ENCODE data around the gene MBD3.
"Not testable (repeated sequence)": the region's sequence is repeated elsewhere in the genome, so short reads cannot be mapped to it uniquely, and the experiment has no call there.

MBD3 gene, protein sequence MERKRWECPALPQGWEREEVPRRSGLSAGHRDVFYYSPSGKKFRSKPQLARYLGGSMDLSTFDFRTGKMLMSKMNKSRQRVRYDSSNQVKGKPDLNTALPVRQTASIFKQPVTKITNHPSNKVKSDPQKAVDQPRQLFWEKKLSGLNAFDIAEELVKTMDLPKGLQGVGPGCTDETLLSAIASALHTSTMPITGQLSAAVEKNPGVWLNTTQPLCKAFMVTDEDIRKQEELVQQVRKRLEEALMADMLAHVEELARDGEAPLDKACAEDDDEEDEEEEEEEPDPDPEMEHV

DNA sequence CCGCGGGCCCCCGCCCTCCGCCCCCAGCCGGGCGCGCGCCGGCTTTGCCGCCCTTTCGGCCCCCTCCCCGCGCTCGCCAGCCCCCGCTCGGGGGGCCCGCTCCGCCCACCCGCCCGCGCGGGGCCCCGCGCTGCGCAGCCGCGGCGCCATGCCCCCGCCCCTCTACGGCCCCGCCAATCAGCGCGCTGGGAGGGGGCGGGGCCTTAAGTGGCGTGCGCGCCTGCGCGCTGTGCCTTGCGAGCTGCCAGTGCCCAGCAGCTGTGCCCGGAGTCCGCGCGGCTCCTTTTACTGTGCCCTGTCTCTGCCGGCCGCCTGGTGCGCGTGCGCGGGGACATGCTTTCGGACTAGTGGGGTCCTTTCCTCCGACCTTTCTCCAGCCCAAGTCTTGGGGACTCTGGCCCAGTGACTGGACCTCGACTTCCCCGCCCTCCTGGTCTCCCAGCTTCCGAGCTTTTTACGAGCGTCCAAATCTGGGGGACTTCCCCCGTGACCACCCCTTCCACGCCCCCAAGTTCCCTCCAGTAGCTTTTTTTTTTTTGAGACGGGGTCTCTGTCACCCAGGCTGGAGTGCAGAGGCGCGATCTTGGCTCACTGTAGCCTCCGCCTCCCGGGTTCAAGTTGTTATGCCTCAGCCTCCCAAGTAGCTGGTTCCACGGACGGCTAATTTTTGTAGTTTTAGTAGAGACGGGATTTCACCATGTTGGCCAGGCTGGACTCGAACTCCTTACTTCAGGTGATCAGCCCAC is at the start of gene MBD3:
Gene MBD3, minus strand, starts transcription at position 111 of the 746 bp plus-strand sequence. CDS start 234 bp downstream, outside the sequence.
- DNase-seq (ENCODE audit: low spot score), result peak; percentile 95

DNA sequence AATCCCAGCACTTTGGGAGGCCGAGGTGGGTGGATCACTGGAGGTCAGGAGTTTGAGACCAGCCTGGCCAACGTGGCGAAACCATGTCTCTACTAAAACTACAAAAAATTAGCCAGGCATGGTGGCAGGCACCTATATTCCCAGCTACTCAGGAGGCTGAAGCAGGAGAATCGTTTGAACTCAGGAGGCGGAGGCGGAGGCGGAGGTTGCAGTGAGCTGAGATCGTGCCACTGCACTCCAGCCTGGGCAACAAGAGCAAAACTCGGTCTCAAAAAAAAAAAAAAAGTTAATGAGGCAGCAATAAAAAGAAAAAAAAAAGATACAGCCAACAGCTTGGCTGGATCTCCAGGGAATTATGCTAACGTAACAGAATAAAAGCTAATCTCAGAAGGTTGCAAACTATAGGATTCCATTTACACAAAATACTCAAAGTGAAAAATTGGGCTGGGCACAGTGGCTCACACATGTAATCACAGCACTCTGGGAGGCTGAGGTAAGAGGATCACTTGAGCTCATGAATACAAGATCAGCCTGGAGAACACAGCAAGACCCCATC is 48.3 kb upstream of the MBD3 start:
- DNase-seq (ENCODE audit: low spot score), result not testable (repeated sequence)

DNA sequence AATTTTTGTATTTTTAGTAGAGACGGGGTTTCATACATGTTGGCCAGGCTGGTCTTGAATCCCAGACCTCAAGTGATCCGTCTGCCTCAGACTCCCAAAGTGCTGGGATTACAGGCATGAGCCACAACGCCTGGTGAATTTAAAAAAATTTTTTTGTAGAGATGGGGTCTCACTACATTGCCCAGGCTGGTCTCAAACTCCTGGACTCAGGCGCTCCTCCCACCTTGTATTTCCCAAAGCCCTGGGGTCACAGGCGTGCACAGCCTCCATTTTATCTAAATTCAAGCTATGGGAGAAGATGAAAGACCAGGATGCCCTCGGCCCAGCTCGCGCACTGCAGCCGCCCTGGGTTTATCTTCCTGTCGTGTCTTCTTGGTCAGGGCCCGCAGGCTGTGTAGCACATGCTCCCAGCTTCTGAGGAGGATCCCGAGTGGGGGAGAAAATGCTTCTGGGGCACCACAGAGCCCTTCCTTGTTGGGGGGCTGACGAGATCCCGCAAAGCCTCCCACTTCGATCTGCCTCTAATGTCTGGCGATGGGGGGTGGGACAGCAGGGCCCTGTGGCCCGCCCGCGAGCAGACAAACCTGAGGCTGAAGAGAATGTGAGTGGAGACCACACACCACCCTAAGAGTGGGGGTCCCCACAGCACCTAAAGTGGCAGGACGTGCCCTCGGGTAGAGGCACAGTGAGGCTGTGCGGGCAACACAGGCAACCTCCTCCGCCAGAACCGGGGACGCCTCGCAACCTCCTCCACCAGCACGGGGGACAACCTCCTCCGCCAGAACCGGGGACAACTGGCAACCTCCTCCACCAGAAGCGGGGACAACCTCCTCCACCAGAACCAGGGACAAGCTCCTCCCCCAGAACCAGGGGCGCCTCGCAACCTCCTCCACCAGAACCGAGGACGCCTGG is 43.9 kb upstream of the MBD3 start:
- DNase-seq (ENCODE audit: low spot score), result no peak

DNA sequence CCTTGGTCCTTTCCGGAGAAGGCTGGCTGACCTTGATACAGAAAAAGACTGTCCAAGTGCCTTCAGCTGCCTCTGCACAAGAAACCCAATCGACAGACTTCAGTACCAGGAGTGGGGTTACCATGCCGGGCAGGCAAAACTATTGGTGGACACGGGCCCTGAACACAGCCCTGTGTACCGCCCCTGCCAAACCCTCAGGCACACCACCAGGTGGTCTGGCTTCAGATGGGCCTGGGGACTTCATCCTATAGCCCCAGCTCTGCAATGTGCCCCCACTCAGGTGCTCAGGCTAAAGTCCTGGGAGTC is 42.2 kb upstream of the MBD3 start:
- DNase-seq (ENCODE audit: low spot score), result no peak

DNA sequence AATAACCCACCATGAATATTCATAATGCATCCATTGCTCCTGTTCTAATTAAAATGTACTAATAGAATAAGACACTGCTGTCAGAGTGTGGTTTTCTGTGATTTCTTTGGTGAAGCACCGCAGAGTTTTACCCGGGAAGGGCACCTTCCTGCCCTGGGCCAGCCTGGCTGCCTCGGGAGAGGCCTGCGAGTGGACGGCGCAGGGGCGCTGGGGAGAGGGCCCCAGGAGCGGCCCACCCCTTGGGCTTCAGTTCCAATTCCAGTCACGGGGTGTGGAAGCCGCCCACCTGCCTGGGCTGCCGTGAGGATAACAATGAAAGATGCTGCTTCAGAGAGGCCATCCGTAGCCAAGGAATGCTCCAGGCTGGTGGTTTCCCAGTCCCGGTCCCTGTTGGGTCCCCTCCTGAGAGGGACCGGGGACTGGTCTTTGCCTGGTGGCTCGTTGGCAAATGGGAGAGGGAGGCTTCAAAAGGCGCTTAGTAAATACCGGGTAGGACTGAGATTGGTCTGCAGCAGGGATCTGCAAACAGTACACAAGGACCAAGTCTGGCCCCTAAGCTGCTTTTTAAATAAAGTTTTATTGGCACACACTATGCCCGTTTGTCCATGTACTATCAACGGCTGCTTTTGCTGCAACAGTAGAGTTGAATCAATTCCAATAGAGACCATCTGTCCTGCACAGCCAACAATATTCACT is 41.7 kb upstream of the MBD3 start:
- DNase-seq (ENCODE audit: low spot score), result no peak

DNA sequence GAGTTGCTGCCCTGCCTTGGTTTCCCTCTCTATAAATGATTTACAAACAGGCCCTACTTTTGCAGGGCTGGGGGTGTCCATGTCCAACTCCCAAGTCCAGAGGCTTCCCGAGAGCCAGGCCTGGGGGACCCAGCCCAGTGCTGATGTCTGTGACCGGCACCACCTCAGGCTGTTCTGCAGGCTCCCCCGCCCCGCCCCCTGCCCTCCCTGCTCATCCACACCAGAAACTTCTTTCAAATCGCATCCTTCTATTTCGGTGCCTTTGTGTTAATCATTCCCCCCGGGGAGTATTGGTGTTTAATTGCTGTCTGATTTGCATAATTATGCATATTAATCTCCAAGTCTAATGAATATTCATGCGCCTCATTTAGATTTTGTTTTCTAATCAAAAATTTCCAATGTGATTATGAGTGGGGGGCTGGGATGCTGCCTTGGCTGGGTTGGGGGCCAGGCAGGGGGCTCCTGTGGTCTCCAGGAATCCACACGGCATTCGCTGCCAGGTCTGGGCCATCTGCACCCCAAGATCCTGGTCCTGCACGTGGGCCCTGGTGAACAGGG is 40.7 kb upstream of the MBD3 start:
- no peak for DNase-seq (ENCODE audit: low spot score)

DNA sequence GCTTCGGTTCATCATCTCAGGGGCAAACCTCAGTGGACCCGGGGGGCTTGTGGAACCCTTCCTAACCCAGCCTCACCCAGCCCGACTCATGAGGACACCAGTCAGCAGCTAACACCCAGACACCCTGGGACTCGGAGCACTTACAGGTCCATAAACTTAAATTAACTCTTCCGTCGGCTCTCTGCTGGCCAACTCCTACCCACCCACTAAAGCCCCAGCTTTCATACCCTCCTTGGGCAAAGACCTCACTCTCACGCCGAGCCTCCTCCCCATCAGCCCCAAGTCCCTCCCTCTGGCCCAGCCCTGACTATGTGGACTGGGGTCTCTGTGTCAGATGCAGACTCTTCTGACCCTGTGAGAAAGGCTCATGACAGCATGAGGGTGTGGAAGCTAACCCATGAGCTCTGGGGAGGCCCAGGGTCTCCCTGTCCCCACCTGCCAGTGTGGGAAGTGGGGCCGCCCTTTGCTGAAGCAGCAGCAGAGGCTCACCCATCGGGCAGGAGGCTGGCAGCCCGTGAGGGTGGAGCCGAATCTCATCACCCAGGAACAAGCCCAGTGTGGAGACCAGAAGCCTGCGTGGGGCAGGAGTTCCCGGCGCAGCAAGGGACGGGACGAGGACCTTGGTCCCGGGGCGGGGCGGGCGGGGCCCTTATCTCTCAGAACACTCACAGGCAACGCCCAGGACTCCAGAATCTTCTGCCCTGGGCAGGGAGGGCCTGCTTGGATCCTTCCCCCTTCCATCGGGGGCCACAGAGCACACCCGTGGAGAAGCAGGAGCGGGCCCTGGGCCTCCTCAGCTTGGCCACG is 40.0 kb upstream of the MBD3 start:
- DNase-seq (ENCODE audit: low spot score), result peak; percentile 96

DNA sequence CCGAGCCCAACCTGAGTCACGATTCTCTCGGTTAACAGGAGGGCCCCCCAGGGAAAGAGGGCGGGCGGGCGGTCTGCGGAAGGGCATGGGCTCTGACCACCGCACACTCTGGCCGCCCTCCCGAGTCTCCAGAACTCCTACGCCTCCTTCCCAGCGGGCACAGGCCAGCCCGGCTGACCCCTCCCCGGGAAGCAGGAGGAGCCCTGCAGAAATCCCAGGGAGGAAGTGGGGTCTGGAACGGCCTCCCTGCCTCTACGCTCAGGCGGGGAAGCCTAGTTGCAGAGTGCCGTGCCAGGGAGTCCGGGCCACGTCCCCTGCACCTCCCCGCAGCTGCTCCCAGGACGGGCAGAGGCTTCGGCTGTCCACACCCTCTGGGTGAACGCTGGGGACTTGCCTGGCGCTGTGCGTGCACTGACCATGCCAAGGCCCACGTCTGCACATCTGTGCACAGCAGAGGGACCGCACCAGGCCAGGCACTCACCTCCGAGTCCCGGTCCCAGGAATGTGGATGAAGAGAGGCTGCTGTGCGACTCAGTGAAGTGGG is 39.0 kb upstream of the MBD3 start:
- no peak for DNase-seq (ENCODE audit: low spot score)

DNA sequence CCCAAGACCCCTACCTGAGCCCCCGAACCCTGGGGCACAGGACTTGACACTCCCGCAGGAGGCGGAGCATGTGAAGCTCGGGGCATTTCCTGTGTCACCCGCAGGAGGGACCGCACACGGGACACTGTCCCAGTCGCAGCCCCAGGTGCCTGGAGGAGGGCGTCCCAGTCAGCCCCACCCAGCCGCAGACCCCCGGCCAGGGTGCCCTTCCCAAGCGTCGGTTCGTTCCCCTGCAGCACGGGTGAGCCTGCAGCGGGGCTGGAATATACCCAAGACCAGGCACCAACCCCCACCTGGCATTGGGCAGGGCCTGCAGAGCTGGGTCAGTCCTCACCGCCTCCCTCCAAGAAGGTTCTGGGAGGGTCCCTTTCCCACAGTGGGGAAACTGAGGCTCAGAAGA is 38.1 kb upstream of the MBD3 start:
- DNase-seq (ENCODE audit: low spot score), result no peak

DNA sequence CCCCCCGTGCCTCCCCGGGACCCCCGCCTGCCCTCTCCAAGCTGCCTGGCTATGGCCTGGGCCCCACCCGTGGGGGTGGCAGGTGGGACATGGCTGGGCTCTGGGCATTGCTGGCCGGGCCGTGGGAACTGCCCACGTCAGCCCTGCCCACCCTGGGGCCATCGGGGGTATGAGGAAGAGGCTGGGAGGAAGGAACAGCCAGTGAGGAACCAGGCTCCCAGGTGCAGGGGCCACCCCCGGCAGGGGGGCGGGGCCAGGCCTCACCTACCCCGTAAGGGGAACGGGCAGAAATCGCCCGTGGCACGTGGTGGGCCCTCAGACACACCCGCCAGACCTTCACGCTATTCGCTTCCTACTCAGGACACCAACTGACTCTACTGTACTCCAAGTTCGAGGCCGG is 37.3 kb upstream of the MBD3 start:
- DNase-seq (ENCODE audit: low spot score), result no peak

DNA sequence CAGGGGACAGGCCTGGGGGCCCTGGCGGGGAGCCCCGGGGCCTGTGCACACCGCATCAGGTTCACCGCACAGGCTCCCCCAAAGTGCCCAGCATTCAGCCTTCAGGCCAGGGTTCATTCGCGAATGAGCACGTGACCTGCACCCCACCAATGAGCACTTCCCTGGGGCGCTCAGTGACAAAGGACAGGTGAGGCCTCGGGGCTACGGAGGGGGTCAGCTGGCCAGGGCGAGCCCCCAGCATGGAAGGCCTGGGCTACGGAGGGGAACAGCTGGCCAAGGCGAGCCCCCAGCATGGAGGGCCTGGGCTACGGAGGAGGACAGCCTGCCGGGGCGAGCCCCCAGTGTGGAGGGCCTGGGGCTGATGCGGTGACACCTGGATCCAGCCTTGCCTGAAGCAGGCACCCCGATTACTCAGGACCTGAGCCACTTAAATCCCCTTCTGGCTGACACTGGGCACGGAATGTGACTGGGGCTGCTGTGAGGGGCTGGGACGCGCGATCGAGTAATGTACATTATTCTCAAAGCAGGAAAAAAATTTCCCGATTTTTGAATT is 36.7 kb upstream of the MBD3 start:
- DNase-seq (ENCODE audit: low spot score), result no peak

DNA sequence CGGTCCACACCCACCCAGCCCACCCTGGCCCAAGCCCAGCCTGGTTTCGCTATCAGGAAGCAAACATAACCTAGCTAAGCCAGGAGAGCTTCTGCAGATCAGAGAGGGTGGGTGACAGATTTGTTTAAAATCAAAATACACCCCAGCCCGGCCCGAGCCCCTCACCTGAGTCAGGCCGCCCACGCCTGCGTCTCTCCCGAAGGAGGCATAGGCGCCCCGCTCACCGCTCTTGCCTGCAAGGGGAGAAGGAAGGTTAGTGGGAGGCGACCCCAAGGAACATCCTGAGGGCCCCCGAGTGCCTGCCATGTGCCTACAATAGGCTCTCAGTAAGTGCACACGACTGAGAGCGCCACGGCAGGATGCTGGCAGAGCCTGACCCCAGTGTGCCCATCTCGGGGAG is 34.5 kb upstream of the MBD3 start:
- DNase-seq (ENCODE audit: low spot score), result no peak

DNA sequence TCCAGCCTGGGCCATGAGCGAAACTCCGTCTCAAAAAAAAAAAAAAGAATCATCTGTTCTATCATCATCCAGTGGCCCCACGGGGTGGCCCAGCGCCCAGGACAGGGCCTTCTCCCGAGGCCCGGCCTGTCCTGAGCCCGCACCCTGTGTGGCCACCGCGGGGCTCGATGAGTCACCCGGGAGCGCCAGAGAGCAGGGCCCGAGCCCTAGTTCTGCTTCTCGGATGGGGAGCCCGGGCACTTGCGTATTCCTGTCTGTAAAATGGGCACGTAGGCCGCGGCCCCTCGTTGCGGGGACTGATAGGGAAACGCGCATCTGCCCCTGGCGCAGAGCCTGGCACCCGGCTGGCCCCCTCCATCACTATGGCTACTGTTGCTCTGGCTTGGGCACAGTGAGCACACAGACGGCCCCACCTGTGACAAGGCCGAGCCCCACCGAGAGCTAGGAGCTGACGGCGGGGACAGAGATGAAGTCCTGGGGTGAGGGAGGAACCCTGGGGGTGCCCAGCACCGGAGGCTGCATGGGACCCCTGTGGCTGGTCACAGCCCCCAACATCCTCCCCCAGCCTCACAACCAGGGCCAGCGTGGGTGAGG is 33.8 kb upstream of the MBD3 start:
- no peak for DNase-seq (ENCODE audit: low spot score)

DNA sequence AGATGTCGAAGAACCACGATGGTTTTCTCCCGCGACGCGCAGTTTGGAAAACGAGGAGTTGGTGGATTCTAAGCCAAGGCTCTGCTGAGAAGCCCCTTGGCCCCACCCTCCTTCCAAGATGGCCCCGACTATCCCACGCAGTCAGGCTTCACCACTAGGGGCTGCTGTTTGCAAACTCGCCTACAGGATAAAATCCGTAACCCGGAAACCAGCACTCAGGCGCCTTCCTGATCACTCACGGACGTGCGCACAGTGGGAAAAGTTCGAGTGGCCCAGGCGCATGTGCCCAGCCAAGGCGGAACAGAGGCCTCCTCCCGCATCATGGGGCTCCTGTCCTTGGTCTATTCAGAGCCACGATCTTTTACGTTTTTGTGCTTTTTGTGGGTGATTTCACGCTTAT is 31.8 kb upstream of the MBD3 start:
- peak; percentile 78 for DNase-seq (ENCODE audit: low spot score)

DNA sequence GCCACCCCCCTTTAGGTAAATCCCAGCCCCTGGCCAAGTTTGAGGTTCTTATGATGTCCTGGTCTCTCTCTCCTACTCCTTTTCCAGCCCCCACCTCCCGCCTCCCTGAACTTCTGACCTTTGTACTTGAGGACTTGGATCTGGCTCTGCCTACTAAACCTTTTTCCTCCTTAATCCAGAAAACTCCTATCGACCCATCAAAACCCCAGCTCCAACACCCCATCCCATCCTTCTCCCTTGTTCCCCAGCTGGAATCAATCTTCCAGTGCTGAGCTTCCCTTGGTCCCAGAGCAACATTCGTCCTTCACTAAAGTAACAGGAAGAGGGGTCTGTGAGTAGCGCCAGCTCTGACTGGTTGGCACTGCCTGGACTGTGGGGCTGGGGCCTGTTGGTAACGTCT is 29.9 kb upstream of the MBD3 start:
- DNase-seq (ENCODE audit: low spot score), result no peak

DNA sequence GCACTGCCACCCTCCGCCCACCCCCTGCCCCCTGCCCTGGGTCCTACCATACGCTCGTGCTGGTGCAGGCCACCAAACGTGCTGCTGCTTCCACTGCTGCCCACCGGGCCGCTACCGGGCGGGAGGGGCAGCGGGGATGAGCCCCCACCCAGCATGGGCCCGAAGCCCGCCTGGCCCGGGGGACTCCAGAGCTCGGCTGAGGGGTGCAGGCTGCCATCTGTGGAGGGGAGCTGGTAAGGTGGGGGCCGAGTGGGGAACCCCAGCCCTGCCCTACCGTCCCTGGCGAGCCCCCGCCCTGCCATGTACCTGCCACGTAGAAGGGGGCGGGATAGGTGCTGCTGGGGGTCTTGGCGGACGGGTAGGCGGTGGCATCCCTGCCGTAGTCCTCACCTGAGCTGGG is 29.3 kb upstream of the MBD3 start:
- DNase-seq (ENCODE audit: low spot score), result no peak

DNA sequence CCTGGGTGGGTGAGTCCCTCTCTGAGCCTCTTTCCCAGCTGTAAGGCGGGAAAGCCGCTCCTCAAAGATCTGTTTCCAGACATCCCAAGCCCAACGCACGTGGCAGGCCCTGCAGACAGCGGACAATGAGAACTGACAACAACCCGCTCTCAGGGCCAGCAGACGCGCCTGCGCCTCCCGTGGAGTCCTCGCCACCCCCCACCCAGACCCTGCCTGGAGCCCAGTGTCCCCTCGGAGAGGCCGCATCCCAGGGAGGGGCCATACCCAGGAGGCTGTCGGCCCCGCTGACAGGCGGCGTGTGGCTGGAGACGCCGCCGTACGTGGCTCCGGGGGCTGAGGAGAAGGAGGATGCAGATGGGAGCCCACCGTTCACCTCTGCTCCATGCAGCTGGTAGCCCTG is 28.9 kb upstream of the MBD3 start:
- no peak for DNase-seq (ENCODE audit: low spot score)

DNA sequence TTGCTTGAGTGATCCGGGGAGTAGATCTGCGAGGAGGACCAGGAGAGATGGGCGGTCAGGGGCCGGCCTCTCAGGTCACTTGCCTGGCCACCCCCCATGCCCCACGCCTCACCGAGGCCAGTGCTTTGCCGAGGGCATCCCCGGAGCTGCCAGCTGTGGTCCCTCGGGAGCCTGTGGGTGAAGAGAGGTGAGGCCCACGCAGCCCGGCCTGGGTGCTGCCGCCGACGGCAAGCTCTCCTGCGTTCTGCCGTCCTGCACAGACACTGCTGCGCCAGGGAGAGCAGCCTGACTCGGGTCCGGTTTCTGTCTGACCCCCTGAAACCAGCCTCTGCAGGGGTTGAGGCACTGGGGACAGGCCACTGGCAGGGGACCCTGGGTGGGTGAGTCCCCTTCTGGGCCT is 28.4 kb upstream of the MBD3 start:
- no peak for DNase-seq (ENCODE audit: low spot score)

DNA sequence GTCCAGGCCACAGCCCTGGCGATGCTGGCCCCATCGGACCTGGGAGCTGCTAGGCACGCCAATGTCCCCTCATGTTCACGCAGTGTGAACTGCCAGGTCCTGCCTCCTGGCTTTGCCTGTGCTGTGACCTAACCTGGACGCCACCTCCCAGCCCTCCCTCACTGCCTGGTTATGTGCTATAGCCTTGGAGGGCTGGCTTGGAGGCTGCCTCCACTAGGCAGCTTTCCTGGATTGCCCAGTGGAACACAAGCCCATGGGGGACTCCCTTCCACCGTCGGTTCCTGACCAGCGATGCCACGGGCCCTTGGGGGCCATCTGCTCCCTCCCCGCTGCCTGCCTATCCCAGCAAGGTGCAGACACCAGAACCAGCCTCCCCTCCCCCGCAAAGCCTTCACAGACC is 27.8 kb upstream of the MBD3 start:
- no peak for DNase-seq (ENCODE audit: low spot score)

DNA sequence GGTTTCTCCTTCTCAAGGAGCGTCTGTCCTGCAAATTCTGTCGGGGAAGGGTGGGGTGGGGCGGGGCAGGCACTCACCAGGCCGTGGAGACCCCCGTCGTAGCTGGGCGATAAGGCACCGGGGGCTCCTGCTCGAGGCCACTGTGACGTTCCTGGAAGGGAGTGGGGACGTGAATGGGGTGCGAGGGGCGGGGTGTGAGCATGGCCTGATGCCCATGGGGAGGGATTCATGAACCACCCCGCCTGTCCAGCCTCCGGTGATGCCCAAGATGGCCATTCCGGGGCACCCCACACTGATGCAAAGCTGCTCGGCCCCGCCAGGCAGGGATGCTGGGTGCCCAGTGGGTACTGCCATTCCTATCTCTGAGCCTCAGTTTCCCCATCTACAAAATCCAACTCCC is 27.0 kb upstream of the MBD3 start:
- DNase-seq (ENCODE audit: low spot score), result no peak
